Measurements from ENCODE around the gene ZC3HAV1L.
"Not testable (repeated sequence)": the region's sequence is repeated elsewhere in the genome, so short reads cannot be mapped to it uniquely, and the experiment has no call there.

ZC3HAV1L gene, protein sequence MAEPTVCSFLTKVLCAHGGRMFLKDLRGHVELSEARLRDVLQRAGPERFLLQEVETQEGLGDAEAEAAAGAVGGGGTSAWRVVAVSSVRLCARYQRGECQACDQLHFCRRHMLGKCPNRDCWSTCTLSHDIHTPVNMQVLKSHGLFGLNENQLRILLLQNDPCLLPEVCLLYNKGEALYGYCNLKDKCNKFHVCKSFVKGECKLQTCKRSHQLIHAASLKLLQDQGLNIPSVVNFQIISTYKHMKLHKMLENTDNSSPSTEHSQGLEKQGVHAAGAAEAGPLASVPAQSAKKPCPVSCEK

DNA sequence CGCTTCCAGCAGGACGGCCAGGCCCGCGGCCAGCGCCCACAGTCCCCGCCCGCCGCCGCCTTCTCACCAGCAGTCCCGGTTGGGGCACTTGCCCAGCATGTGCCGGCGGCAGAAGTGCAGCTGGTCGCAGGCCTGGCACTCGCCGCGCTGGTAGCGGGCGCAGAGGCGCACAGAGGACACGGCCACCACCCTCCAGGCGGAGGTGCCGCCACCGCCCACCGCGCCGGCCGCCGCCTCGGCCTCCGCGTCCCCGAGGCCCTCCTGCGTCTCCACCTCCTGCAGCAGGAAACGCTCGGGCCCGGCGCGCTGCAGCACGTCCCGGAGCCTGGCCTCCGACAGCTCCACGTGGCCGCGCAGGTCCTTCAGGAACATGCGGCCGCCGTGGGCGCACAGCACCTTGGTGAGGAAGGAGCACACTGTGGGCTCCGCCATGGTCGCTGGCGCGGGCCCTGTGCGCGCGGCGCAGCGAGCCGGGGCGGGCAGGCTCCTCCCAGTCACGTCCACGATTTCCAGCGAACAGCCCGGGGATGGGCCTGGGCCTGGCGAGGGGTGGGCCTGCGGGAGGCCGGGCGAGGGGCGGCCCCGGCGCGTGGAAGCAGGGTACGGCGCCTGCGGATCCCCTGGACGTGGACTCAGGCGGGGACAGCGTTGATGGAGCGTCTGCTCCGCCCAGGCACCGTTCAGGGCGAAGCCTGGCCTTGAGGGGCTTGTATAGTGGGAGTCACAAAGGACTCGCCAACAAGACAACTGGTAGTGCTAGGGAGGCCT lies at the start of gene ZC3HAV1L:
Gene ZC3HAV1L (minus strand): TSS at position 457 of the 768 bp plus-strand sequence. CDS start 25 bp downstream, at position 432.
- peak; percentile 51 for DNase-seq

DNA sequence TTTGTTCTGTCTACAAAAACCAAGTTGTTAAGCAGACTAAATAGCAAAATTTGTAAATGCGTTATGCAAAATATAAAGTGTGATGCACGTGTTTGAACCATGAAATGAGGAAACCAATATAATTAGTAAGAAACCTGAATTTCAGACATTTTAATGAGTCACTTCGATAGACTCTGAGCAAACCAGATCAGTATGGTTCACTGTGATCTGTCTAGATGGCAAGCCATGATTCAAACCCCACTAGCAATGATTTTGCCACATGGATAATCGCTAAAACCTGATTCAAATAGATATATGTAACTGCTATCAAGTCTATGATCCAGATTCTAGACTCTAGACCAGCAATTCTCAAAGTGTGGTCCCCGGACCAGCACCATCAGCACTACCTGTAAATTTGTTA lies 48.9 kb upstream of the ZC3HAV1L start:
- no peak for DNase-seq

DNA sequence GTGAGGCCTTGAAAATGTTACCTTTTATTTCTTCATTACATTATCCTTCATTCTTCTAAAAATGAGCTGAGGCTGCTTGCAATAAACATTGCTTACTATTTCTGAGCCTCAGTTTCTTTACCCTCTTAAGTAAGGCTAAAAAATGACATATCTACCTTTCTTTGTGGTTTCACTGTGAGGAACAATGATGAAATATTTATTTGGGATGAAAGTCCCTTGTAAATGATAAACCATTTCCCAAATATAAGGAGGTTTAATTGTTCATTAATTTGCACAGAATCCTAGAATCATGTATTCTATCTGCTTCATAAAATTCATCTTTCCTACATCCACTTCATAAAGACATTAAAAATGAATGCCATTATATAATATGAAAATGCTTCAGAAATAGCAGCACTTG lies 45.7 kb upstream of the ZC3HAV1L start:
- no peak for DNase-seq

DNA sequence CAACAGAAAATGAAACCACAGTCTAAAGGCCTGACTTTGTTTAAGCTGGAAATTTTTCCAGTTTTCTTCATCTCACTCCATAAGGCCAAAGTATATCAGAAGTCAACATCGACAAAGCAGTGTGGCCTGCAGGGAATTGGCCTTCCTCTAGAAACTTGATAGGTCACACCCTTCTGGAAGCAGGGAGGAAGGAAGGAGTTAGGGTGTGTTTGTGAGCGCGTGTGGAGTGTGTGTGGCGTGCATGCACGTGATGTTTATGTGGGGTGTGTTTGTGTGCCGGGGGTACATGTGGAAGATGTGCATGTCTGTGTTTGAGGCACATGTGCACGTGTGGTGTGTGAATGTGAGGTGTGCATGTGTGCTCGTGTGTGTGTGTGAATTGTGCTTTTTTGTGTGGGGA lies 45.1 kb upstream of the ZC3HAV1L start:
- no peak for DNase-seq

DNA sequence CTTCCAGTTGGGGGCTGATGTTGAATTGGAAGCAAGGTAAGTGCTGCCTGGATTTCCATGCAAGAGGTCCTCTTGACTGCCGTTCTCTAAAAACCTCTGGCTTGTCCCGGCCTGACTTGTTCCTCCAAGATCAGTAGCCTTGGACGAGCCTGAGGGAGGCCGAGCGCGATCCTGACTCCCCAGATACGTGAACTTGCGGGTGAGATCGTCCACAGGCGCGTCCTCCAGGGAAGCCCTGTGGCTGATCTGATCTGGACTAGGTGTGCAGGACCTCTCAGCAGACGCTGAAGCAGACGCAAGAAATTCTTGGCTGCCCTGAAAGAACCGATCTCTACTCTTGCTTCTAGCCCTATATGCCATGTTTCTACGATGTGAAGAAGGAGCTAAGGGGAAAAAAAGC lies 44.0 kb upstream of the ZC3HAV1L start:
- no peak for DNase-seq

DNA sequence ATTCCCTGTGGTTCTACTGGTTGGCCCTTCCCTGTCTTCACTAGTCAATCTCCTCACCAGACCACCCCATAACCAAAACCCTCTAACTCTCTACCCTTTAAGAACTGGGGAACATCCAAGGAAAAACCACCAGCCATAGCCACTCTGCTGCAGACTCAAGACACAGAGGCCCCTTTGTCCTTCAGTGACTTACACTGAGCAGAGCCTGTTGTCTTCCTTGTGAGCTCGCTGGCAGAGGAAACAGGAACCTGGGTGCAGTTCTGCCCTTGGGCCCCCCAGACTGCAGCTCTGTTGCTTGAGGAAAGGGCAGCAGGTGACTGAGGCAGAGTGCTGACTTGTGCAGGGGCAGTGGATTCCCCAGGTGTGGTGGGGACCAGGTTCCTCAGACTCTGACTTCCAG lies 43.1 kb upstream of the ZC3HAV1L start:
- DNase-seq = no peak

DNA sequence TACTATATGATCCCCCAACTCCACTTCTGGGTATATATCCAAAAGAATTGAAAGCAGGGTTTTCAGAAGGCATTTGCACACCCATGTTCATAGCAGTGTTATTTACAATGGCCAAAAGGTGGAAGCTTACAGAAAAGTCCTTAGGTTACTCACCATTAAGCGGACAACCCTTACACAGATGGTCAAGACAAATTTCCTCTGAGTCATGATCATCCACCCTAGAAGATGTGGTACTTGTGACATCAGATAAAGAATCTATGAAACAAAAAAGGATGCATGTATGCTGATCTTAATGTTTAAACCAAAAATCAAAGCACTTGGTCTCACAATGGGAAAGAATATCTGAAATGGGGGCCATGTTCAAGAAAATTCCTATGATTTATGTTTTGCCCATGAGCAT lies 42.6 kb upstream of the ZC3HAV1L start:
- DNase-seq = no peak

DNA sequence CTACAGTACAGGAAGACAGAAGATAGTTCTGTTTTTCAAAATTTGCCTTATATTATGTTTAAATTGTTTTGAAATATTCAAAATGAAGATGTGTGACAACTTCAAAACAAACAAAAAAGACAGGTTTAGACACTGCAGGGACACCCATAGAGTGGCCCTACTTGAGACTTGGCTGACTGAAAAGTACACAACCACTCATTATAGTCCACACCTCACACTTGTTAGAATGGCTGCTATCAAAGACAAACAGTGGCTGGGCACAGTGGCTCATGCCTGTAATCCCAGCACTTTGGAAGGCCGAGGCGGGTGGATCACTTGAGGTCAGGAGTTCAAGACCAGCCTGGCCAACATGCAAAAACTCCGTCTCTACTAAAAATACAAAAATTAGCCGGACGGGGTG lies 41.9 kb upstream of the ZC3HAV1L start:
- not testable (repeated sequence) for DNase-seq

DNA sequence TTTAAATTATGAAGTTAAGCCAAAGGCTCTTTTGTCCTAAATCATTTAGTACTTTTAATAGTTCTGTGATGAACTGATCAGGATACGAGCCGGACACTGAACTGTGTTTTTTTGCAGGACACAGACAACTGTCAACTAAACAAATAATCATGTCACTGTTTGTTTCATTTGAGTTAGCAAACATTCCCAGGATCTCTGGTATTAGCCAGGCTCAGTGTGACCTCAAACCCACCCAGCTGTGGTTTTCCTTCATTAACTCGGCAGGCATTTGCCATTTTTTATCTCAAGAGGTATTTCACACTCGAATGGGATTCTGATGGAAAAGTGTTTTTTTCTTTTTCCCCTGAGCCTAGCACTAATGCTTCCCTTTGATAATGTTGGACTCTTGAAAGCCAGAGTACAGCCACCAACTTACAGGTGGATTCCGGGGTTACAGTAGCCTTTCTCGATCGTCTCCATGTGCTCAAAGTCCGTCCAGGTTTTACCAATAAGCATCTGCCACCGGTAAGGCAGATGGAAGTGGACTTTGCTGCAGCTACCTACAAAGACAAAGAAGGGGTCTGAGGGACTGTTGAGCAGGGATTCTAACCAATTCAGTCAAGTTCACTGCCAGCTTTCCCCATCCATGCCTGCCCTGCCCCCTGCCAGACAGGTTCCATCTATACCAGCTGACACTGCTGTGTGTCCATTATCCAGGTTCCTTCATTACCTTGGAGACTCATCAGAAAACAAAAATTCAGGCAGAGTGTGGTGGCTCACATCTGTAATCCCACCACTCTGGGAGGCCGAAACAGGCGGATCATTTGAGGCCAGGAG lies 40.2 kb upstream of the ZC3HAV1L start:
- no peak for DNase-seq

DNA sequence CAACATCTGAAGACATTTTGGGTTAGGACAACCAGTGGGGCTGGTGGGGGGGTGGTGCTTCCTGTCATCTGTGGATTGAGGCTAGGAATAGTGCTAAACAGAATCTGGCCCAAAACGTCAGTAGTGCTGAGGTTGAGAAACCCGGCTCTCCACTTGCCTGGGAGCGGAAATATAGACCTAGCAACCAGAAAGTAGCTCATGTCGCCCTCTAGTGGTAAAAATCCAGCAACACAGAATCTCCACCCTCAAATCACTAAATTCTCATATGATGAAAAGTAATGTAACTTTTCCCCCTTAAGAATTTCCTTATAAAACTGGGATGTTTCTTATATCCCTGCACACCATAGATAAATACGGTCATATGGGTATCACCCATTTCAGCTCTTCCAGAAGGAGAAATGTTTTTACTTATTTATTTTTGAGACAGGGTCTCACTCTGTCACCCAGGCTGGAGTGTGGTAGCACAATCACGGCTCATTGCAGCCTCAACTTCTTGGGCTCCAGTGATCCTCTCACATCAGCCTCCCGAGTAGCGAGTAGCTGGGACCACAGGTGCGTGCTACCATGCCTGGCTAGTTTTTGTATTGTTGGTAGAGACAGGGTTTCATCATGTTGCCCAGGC lies 39.3 kb upstream of the ZC3HAV1L start:
- DNase-seq = peak; percentile 52

DNA sequence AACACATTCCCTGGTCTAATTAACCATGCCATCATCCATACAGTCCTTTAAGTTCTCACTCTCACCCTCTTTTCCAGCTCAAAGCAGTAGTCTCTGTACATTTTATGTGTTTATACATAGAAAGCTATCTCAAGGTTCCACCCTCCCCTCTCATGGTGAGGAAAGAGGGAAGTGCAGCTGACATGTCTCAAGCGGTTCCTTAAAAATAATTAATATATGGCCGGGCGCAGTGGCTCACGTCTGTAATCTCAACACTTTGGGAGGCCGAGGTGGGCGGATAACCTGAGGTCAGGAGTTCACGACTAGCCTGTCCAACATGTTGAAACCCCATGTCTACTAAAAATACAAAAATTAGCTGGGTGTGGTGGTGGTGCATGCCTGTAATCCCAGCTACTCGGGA lies 37.0 kb upstream of the ZC3HAV1L start:
- no peak for DNase-seq

DNA sequence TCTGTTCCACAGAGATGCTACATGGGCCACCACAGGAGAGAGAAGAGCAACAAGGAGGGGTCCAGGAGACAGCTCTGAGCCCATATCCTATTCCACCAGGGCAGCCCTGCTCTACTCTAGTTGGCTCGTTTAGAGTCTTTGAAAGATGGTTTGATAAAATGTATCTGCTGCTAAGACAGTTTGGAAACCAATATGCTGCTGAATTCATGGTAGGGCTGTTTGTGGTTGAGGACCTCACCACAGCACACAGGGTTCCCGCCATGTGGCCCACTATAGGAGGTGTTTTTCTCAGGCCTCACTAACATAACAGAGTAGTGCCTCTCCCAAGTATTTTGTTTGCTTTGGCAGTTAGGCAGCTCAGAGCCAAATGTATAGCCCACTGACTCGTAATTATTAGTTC lies 35.8 kb upstream of the ZC3HAV1L start:
- DNase-seq = no peak

DNA sequence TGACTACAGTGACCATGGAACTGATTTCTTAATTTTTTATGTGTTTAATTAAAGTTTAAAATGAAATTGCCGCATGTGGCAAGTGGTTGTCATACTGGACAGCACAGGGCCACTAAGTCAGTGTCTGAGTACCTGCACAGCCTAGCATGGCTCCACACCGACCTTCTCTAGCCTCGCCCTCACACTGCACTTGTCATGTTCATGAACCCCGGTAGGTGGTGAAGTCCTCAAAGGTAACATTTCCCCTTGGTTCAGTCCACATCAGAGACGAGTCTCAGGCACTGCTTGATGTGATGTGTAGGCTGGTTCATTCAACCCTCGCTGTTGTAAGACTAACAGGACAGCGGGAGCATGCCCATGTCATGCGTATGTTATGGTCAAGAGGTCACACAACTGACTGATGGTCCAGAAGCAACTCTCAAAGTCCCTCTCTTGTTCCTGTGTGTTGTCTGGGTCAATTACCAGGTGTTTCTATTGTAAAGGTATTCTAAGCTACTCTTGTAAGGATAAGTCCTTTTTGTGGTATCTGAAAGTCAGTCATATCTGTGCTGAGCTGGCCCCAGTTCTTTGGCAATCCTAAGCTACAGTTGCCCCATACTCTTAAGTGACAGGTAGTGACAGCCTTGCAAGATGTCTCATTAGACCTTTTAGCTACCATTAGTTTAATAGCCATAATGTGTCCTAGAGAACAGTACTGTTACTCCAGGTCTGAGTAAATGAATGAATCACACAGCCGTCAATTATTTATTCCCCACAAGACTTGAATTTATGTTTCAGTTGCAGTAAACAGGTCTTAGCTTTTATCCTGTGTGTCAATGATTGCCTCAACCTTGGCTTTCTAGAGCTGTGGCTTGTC lies 32.9 kb upstream of the ZC3HAV1L start:
- DNase-seq = no peak

DNA sequence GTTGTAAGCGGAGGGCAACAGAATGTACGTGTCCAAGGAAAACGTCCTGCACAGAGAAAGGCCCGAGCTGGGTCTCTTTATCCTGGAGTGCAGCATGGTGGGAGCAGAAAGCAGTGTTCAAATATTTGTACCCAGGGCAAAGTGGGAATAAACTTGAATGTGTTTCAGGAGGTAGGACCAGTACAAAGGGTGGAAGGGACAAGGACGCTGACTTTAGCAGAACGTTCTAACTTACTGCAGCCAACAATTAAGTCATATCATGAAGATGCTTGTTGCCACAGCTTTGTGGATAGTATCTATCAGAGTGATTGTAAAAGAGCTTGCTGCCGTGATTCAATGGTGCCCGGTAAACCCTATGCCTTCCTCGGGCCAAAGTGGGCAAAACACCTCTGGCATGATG lies 30.5 kb upstream of the ZC3HAV1L start:
- no peak for DNase-seq

DNA sequence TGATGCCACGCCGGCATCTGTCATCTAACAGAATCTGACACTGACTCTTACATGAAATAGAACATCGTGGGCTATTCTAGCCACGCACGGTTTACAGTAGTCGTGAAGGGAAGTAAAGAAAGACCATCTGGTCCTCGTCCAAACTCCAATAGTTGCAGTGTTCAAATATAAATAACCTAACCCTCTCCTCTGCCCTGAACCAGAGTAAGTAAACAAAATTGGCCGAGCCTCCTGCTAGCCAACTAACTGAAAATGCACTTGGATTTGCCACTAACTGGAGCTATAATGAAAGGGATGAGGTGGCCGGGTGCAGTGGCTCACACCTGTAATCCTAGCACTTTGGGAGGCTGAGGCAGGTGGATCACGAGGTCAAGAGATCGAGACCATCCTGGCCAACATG lies 29.5 kb upstream of the ZC3HAV1L start:
- DNase-seq = no peak

DNA sequence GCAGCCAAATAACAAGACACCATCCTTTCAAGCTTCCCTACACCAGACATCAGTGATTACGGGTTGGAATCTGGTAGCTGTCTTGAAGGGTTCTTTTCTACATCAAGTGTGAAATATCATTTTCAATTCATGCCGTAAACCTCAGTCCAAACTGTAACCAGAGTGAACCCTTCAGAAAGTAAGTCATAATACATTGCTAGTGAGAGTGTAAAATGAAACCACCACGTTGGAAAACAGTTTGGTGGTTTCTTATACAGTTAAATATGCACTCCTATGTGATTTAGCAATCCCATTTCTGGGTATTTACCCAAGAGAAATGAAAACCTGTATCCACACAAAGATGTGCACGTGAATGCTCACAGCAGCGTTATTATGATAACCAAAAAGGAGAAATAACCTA lies 25.6 kb upstream of the ZC3HAV1L start:
- DNase-seq = no peak

DNA sequence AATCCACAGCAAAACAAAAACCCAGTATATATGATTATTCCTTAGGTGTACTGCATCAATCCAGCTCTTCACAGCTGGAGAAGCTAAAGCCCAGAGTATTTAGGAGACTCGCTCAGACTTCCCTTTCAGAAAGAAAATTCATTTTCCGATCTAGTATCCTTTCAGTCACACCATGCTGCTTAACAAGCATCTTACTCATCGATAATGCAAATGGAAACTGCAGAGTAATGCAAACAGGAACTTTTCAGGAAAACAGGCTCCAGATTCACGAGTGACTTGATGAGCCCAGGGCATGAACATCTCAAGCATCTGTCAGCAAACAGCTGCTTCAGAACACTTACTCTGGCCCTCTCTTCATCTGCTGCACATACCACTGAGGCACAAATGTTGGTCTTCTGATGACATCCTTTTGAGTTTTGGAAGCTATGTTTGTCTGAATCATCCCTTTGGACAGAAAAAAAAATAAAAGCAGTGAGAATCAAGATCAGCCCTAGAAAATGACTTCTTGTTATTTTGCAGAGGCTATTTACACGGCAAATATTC lies 24.9 kb upstream of the ZC3HAV1L start:
- no peak for DNase-seq

DNA sequence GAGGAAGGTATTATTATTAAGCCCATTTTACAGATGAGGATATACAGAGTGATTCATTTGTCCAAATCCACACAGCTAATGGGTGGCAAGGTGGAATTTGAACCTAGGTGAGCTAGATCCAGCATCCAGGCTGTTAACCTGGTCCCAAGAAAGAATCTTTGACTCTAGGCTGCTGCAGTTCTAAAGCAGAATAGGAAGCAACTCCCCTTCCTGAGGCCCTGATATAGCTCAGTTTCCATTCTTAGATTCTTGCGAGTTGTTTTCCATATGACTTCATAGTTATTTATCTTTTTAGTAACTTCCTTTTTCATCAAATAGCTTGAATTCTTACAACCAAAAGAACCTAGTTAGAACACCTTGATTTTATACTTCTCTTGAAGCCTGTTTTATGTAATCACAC lies 24.1 kb upstream of the ZC3HAV1L start:
- DNase-seq = no peak

DNA sequence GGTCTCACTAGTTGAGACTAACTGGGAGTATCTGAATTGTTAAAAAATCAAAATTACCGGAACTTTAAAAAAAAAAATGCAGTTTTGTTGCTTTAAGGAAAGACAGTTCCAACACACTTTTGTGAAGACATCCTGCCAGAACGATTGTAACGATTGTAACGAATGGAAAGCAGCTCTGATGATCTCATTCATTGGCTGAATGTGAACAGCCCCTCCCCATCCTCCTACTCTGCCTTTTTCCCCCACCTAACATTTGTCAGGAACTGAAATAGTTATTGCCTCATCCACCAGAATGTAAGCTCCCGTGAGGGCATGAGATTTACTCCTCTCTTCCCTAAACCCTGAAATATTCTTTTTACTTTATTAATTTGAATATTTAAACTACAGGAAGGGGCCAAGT lies 23.1 kb upstream of the ZC3HAV1L start:
- no peak for DNase-seq

DNA sequence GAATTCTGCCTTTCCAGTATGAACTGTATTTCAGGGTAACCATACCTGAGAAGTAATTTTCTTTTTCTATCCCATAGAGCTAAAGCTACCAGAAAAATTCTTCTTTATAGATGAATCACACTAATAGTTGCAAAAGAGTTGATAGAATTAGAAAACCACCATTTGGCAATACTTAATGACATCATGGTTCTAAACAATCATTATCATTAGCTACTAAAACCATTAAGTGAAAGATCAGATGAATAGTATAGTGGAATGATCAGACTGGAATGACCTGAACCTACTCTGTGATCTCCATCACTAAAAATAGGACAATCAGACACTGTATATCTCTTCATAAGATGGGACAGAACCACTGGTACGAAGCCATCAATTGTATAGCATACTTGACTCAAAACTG lies 19.8 kb upstream of the ZC3HAV1L start:
- no peak for DNase-seq

DNA sequence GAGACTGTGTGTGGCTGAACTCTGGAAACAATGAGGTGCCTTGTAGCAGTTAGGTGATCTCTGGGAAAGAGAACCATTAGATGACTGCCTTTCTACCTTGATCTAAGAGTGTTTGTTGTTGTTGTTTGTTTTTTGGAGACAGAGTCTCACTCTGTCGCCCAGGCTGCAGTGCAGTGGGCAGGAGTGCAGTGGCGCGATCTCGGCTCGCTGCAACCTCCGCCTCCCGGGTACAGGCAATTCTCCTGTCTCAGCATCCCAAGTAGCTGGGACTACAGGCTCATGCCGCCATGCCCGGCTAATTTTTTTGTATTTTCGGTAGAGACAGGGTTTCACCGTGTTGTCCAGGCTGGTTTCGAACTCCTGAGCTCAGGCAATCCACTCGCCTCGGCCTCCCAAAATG lies 18.8 kb upstream of the ZC3HAV1L start:
- not testable (repeated sequence) for DNase-seq

DNA sequence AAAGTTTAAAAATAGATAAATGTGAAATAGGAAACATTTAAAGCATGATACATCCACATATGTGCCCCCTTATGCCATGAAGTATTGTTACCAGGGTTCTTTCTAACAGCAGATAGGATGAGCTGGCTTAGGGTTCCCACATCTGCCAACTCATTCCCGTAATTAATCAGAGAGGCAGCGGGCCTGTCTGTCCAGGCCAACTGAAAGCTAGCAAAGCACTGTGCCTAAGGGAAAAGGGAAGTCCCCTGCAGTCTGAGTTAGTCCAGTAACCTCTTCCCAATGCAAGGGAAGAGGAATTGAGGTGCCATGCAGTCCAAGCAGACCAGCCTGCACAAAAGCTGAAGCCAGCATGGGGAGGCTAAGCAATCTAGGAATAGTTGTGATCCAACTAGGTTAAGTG lies 18.3 kb upstream of the ZC3HAV1L start:
- DNase-seq = no peak

All from activated CD4-positive, CD25-positive, alpha-beta regulatory T cell treated with anti-CD3 and anti-CD28 coated beads, Interleukin-2, amount 50 U/mL, for 72 hours (primary cell).